HG03520 (cell line): ENCODE data around the gene LRRC36.
"Not testable (repeated sequence)": the region's sequence is repeated elsewhere in the genome, so short reads cannot be mapped to it uniquely, and the experiment has no call there.

Source experiments
- ATAC-seq: cut with Tn5 transposase; IDR thresholded peaks from one replicate; pipeline ENCODE4 v1.9.1; 2021; ENCODE audit warnings: mild to moderate bottlenecking, moderate library complexity; ENCODE audit not compliant: unreplicated experiment

The LRRC36 gene

DNA sequence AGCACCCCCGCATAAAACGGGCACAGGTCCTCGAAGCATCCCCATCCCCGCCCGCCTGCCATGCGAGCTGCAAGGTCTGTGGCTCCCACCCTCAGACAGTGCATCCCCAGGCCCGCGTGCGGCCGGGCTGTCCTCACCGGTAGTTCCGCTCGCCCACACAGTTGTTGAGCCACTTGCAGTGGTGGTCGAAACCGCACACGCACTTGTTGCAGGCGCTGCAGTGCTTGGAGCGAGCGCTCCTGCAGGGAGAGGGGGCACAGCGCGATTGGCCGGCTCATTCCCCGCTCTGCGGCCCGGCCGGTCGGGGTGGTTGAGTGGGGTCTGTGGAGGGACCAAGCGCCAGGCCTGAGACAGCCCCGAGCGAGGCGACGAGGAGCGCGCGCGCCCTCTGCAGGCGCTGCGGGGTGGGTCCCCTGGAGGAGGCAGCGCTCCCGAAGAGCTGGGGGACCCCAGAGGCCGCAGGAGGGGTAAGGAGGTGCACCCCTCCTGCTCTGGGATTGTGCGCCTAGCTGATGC, 72.7 kb downstream of the LRRC36 start:
- no peak for ATAC-seq

GRCh38 chr16:67399749-67400704, 73.4 kb downstream of the LRRC36 start:
- ATAC-seq: no peak

DNA sequence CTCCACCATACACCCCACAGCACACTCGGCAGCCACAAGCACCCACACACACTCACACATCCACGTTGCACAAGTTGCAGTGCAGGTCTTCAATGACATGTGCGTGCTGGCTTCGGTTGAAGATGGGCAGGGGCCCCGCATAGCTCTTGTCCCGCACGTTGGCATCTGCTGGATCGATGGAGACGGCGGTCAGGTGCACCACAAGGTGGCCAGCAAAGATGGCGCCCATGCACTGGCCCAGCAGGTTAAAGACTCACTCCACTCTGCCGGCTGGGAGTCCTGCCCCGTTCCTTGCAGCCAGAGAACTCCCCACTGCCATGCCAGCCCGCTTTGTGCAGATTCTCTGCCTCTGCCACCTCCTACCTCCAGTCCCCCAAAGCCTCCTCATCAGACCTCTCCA, 74.3 kb downstream of the LRRC36 start:
- no peak for ATAC-seq

DNA sequence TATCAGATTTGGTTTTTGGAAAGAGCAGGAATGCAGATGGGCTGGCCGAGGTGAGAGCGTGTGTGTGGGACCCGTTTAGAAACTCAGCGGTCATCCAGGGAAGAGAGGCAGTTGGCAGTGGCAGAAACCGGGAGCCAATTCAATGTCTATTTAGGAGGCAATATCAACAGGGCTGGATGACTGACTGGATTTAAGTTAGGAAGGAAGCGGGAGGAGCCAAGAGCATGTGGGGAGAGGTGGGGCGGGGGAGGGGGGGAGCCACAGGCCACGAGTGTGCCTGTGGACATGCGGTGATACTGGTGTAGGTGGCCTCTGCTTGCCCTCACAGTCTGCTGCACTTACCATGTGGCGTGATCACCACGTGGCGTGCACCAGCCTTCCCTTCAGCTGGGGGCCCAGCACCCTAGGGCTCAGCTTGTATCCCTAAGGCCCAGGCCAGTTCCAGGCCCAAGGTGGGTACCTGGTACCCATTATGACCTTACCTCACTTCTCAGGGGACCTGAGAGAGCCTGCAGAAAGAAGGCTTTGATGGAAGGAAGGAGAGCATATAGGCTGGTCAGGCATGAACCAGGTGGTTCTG, 77.5 kb downstream of the LRRC36 start:
- no peak for ATAC-seq

DNA sequence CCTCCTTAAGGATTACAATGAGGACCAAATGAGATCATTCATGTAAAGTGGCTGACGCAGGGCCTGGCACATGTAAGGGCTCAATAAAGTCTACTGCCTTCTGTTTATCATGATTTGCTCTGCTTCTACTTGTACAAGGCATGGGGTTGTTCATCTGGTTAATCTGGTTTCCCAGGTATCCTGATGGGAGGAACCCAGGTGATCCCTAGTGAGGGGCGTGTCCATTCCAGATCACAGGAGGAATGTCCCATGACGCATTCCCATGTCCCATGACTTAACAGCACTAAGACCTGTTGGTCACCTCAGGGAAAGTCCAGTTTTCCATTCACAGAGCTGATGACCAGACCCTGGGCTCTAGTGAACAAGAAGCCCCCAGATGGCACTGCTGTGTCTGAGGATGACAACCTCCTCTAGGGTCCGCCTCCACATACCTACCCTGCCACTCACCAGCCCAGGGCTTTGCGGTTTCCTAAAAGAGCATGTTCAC, 78.2 kb downstream of the LRRC36 start:
- ATAC-seq: no peak

DNA sequence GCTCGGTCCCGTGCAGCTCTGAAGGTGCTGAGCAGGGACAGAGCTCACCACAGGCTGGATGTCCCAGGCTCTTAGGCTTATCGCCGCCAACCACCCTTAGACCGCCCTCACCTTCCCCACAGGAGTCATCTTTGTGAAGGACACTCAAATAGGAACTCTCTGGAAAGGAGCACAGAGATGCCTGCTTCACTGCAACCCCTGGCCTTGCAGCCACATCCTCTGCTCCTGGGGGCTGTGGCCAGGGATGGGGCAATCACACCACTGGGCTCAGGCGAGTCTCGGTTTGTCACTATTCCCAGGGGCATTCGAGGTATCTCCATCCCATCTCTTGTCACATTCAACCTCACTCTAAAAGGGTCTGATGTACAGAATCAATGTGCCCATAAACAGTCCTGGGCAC, 78.7 kb downstream of the LRRC36 start:
- no peak for ATAC-seq

GRCh38 chr16:67406111-67406971, 79.7 kb downstream of the LRRC36 start:
- no peak for ATAC-seq

DNA sequence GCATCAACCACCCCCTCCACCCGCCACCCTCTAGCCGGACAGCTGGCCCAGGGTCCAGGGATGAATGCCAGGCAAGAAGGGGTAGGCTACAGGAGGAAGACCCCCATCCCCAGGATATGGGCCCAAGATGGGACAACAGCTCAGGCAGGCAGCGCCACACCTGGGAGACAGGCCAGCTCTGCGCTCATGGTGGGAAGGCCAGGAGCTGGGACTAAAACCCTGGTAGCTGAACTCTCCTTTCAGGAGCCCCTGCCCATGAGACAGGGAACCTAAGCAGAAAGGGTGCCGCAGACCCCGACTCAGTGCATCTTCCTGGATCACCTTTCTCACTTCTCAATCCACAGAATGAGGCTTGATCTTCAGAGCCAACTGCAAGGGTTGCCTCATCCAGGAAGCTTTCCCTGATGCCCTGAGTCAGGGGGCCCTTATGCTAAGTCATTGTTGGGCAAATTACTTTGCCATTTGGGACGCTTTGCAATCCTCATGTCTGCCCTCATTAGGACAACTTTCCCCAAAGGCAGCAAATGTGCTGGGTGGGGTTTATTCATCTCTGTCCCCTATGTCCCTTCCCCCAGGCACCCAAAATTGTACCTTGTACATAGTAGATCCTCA, 80.7 kb downstream of the LRRC36 start:
- ATAC-seq: no peak

DNA sequence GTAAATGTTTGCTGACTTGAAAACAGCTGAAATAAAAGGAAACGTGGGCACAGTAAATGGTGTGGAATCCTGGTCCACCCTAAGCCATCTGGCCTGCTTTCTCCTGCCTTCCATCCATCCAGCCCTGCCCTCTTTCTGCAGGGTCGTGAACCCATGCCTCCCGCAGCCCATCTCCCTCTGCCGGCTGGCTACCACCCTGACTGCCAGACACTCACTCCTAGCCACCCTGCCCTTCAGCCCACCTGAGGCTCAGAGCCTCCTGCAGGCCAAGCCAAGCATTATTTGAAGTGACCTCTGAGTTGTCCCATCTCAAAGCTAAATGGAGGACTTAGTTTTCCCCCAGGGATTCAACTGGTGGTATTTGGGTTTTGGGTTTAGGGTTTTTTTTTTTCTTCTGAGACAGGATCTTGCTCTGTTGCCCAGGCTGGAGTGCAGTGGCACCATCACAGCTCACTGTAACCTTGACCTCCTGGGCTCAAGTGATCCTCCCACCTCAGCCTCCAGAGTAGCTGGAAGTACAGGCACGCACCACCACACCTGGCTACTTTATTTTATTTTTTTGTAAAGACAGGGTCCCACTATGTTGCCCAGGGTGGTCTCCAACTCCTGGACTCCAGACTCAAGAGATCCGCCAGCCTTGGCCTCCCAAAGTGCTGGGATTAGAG, 81.3 kb downstream of the LRRC36 start:
- ATAC-seq: no peak

GRCh38 chr16:67409631-67410030, 83.0 kb downstream of the LRRC36 start:
- ATAC-seq: no peak

- ATAC-seq: no peak
These were observed 84.7 kb downstream of the LRRC36 start for GRCh38 chr16:67411339-67411738.

- ATAC-seq: no peak
These were observed 85.7 kb downstream of the LRRC36 start for GRCh38 chr16:67412294-67412693.

- no peak for ATAC-seq
These were observed 87.6 kb downstream of the LRRC36 start for GRCh38 chr16:67413978-67414911.

DNA sequence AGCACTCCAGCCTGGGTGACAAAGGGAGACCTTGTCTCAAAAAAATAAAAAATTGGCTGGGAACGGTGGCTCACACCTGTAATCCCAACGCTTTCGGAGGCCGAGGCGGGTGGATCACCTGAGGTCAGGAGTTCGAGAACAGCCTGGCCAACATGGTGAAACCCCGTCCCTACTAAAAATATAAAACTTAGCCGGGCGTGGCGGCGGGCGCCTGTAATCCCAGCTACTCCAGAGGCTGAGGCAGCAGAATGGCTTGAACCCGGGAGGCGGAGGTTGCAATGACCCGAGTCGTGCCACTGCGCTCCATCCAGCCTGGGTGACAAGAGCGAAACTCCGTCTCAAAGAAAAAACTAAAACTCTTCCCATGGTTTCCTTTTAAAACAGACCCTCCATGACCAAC, 88.8 kb downstream of the LRRC36 start:
- ATAC-seq: not testable (repeated sequence)

DNA sequence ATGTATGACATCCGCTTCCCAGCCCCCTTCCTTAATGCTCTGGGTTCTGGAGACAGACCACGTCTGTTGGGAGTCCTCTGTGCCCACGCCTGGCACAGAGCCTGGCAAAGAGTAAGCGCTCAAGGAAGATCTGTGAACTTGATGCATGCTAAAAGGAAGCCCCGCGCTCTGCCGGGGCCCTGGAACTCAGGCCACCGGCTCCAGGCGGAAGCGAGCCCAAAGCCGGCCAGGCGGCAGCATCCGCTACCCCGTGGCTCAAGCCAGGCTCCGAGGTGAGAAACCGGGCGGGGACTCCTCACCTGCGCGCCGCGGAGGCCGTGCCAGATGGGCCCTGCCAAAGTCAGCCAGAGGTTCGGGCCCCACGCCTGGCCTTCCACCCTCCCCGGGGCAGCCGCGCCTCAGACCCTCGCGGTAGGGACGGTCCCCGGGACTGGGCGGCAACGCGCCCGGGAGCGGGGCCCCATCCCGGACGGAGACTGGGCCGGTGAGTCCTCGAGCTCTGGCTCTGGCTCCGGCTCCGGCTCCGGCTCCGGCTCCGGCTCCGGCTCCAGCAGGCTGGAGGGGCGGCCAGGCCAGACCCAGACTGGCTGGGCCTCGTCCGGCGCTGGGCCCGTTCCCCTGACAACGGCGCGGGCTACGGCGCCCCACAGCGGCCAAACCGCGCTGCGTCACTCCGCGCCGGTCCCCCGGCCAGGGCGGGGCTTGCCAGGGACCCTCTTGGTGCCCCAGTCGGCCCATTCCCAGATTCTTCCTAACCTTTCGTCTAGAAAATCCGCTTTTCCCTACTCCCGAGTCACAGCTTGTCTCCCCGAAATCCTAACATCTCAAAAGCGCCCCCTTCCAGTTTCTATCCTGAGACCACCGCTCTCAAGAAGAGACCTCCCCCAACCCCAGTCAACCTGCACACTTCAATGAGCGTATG, 89.5 kb downstream of the LRRC36 start, which contains the start of gene ZDHHC1:
TSS of gene ZDHHC1 (minus strand) at position 606 of the 922 bp plus-strand sequence. CDS start 8,702 bp downstream, outside the sequence.
- no peak for ATAC-seq

DNA sequence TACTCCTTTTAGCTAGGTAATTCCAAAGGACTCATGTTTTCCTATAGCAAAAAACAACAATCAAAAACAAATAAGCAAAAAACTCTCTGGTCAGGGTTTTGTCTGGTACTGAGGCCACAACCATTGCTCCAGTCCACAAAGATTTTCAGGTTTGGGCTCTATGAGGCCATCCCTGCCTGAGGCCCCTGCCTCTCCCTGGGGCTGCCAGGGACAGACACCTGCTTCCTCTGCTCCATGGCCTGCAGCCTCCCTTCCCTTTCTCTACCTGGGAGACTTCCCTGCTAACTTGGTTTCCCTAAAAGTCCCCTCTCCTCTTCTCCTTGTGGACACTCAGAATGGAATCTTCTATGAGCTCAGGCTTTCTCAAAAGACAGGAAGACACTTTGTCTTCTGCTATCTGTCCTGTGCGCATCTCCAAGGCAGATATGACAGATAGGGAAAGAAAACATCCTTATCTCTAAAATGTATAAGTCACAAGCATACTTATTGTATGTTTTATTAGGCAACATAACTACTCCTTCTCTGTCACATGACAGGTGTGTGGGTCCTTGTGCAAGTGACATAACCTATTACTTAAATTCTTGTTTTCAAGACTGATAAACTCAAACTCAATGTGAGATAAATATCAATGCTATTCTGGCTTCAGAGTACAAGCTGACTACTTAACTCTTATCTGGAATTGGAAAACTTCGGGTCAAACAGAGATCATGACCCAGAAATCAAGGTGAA, 90.9 kb downstream of the LRRC36 start:
- no peak for ATAC-seq

DNA sequence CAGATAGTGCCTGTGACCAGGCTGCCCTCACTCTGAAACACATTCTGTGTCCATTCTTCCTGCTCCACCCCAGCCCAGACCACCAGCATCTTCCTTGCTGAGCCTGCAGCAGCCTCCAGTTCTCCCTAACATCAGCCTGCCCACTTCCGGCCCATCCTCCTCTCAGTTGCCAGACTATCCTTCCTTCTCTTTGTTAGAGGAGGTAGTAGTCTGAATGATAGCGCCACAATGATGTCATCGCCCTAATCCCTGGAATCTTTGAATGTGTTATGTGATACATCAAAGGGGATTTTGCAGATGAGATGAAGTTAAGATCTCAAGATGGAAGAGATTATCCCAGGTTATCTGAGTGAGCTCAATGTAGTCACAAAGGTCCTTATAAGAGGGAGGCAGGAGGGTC, 92.9 kb downstream of the LRRC36 start:
- ATAC-seq: no peak
